OCI-LY7 (cell line): Measurements from ENCODE around the gene ABHD8. TPM values are rescaled to one million over a fixed set of nuclear protein-coding genes. Genes with fewer than 3 reads are reported as not detected.
A peak's percentile ranks its signal among the peaks of the same experiment; 100 is the strongest.

Source experiments
- BruUV-seq: library from RNA; stranded (reverse); fragments of 400-500 nt; replicated peaks from 2 replicates; lab custom pipeline; 2021; lab: Mats Ljungman, UMichigan
- CTCF ChIA-PET: fragments of 300-600 bp; sonication (Branson Sonifier 250); formaldehyde crosslinking; loops from one replicate; lab custom pipeline; 2022; ENCODE audit warnings: antibody characterized with exemption; ENCODE audit not compliant: unreplicated experiment; lab: Charles Lee
- POLR2A ChIA-PET: fragments of 300-600 bp; sonication (Branson Sonifier 250); formaldehyde crosslinking; loops from one replicate; lab custom pipeline; 2022; ENCODE audit warnings: antibody characterized with exemption; lab: Charles Lee
- DNase-seq: peaks from one replicate; pipeline ENCODE4 v3.0.0-alpha.2; 2015; ENCODE audit warnings: low spot score
- H2AFZ ChIP-seq: fragments of 200-600 bp; sonication (generic), shearing (Covaris generic); 2 replicates; pipeline ENCODE4 v1.6.1; 2014; ENCODE audit warnings: mild to moderate bottlenecking, antibody characterized with exemption, low read length, moderate library complexity
- H3K27ac ChIP-seq: fragments of 200-600 bp; sonication (generic); 2 replicates; pipeline ENCODE4 v1.5.1; 2014; ENCODE audit warnings: mixed run types, low read depth, mild to moderate bottlenecking, moderate library complexity, low read length, inconsistent platforms; ENCODE audit not compliant: poor library complexity, severe bottlenecking
- H3K36me3 ChIP-seq: fragments of 200-600 bp; sonication (generic); 2 replicates; pipeline ENCODE4 v1.6.1; 2014; ENCODE audit warnings: mild to moderate bottlenecking, antibody characterized with exemption, low read length, moderate library complexity, mixed read lengths; ENCODE audit not compliant: insufficient read depth
- H3K4me1 ChIP-seq: fragments of 200-600 bp; sonication (generic); 2 replicates; pipeline ENCODE4 v1.5.1; 2014; ENCODE audit warnings: mild to moderate bottlenecking, low read length; ENCODE audit not compliant: insufficient read depth, poor library complexity, severe bottlenecking
- H3K4me2 ChIP-seq: fragments of 200-600 bp; sonication (generic); 2 replicates; pipeline ENCODE4 v1.6.1; 2014; ENCODE audit warnings: mild to moderate bottlenecking, low read length
- H3K4me3 ChIP-seq: fragments of 200-600 bp; sonication (generic); 2 replicates; pipeline ENCODE4 v1.5.1; 2014; ENCODE audit warnings: mild to moderate bottlenecking, low read depth, low read length; ENCODE audit not compliant: poor library complexity, severe bottlenecking
- H3K79me2 ChIP-seq: fragments of 200-600 bp; sonication (generic); 2 replicates; pipeline ENCODE4 v1.6.1; 2016; ENCODE audit warnings: low read depth, mild to moderate bottlenecking, low read length, moderate library complexity, mixed read lengths; ENCODE audit not compliant: insufficient read depth
- H3K9me2 ChIP-seq: fragments of 200-600 bp; sonication (generic); 2 replicates; pipeline ENCODE4 v1.6.1; 2016; ENCODE audit warnings: mild to moderate bottlenecking, low read length, mixed read lengths; ENCODE audit not compliant: insufficient read depth
- H3K9me3 ChIP-seq: fragments of 200-600 bp; sonication (generic); 2 replicates; pipeline ENCODE4 v1.6.1; 2014; ENCODE audit warnings: mild to moderate bottlenecking, mixed run types, low read length, mixed read lengths
- H4K20me1 ChIP-seq: fragments of 200-600 bp; sonication (generic); 2 replicates; pipeline ENCODE4 v1.6.1; 2014; ENCODE audit warnings: mild to moderate bottlenecking, antibody characterized with exemption, low read length, moderate library complexity, mixed read lengths; ENCODE audit not compliant: insufficient read depth
- EZH2phosphoT487 ChIP-seq: fragments of 200-600 bp; sonication (generic); IDR thresholded peaks from 2 replicates; pipeline ENCODE4 v1.6.1; 2018; ENCODE audit warnings: low read depth, borderline replicate concordance, mild to moderate bottlenecking, mixed run types, antibody characterized with exemption, low read length, moderate library complexity, mixed read lengths
- intact Hi-C: fragments of 100-400 bp; cut with micrococcal nuclease; formaldehyde crosslinking; loops from one replicate; pipeline ENCODE4 v1.10.0; 2022; ENCODE audit not compliant: unreplicated experiment
- total RNA-seq, 2 experiments: library from RNA; depleted of rRNA in 1 of 2; stranded (reverse); fragments of >200 nt in 1 of 2; shearing (Covaris generic) in 1 of 2; gene quantifications; 2 replicates each; pipeline ENCODE4 v1.2.3, GENCODE V29; 2014 to 2022
- TF ChIP-seq, protein P1 (sequence below): fragments of 200-600 bp; sonication (generic); conservative IDR thresholded peaks from 2 replicates; pipeline ENCODE4 v1.5.1; 2014; ENCODE audit warnings: mild to moderate bottlenecking, antibody characterized with exemption, low read length, moderate library complexity, mixed read lengths

The ABHD8 gene
- total RNA-seq, 2 experiments from 2014 or later: 11.6 to 18.9 TPM

DNA sequence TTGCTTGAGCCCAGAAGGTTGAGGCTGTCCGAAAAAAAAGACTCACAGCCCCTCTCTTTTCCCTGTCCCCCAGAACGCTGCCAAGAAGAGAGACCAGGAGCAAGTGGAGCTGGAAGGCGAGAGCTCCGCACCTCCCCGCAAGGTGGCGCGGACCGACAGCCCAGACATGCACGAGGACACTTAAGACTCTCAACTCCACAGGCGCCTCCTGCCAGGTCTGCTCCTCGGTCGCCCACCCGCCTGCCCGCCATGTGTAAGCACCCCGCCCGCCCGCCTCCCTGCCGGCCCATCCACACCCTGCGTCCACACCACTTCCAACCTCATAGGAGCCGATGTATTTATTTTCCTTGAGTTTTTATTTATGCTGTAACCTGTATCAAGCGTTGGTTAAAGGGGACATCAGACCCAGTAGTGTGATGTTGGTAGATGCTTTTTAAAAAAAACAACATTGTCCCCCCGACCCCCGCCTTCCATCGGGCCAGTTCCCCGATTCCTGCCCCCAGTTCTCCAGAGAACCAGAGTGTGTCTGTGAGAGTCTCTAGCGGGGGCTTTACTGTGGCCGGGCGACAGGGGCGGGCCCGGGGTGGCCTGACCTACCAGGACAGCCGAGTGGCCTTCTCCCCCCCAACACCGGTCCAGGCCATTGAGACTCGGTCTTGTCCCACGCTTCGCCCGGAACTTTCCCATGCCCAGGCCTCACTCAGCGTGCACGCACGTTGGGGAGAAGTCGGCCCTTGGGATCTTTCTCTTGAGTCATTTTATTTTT is 16.4 kb upstream of the ABHD8 start:
- POLR2A ChIA-PET: no interaction called here
- BruUV-seq: TSS peak; percentile 93

GRCh38 chr19:17318966-17319365 is 15.7 kb upstream of the ABHD8 start:
- no peaks in the 10 kb centered on the region for H3K79me2 ChIP-seq
- H3K27ac ChIP-seq: no peak overlapping the region
- ChIA-PET POLR2A (no interaction called here), CTCF (no interaction called here)
- no peak overlapping the region for H2AFZ ChIP-seq
- no peak overlapping the region for H3K4me2 ChIP-seq
- no TSS peak for BruUV-seq
- peaks cover 55% of the 10 kb centered on the region for H3K36me3 ChIP-seq
- TF ChIP-seq, protein P1, sequence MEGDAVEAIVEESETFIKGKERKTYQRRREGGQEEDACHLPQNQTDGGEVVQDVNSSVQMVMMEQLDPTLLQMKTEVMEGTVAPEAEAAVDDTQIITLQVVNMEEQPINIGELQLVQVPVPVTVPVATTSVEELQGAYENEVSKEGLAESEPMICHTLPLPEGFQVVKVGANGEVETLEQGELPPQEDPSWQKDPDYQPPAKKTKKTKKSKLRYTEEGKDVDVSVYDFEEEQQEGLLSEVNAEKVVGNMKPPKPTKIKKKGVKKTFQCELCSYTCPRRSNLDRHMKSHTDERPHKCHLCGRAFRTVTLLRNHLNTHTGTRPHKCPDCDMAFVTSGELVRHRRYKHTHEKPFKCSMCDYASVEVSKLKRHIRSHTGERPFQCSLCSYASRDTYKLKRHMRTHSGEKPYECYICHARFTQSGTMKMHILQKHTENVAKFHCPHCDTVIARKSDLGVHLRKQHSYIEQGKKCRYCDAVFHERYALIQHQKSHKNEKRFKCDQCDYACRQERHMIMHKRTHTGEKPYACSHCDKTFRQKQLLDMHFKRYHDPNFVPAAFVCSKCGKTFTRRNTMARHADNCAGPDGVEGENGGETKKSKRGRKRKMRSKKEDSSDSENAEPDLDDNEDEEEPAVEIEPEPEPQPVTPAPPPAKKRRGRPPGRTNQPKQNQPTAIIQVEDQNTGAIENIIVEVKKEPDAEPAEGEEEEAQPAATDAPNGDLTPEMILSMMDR: no peak
- TF ChIP-seq EZH2phosphoT487: no peak
- H3K4me3 ChIP-seq: no peak overlapping the region
- DNase-seq: no peak
- intact Hi-C loops: no loop called here
- no peaks in the 10 kb centered on the region for H4K20me1 ChIP-seq
- peaks cover 6% of the 10 kb centered on the region for H3K4me1 ChIP-seq
- H3K9me3 ChIP-seq: no peaks in the 10 kb centered on the region
- no peaks in the 10 kb centered on the region for H3K9me2 ChIP-seq

More for the DNA sequence above, 16.4 kb upstream of the ABHD8 start:
- TF ChIP-seq, protein P1: no peak
- TF ChIP-seq EZH2phosphoT487: no peak
- no peaks in the 10 kb centered on the region for H3K9me3 ChIP-seq
- no peak overlapping the region for H3K27ac ChIP-seq
- DNase-seq: no peak
- H3K4me1 ChIP-seq: peaks cover 9% of the 10 kb centered on the region
- CTCF ChIA-PET: no interaction called here
- intact Hi-C loops: no loop called here
- no peak overlapping the region for H3K4me2 ChIP-seq
- H4K20me1 ChIP-seq: no peaks in the 10 kb centered on the region
- H3K9me2 ChIP-seq: no peaks in the 10 kb centered on the region
- H2AFZ ChIP-seq: no peak overlapping the region
- peaks cover 48% of the 10 kb centered on the region for H3K36me3 ChIP-seq
- H3K4me3 ChIP-seq: no peak overlapping the region
- no peaks in the 10 kb centered on the region for H3K79me2 ChIP-seq

DNA sequence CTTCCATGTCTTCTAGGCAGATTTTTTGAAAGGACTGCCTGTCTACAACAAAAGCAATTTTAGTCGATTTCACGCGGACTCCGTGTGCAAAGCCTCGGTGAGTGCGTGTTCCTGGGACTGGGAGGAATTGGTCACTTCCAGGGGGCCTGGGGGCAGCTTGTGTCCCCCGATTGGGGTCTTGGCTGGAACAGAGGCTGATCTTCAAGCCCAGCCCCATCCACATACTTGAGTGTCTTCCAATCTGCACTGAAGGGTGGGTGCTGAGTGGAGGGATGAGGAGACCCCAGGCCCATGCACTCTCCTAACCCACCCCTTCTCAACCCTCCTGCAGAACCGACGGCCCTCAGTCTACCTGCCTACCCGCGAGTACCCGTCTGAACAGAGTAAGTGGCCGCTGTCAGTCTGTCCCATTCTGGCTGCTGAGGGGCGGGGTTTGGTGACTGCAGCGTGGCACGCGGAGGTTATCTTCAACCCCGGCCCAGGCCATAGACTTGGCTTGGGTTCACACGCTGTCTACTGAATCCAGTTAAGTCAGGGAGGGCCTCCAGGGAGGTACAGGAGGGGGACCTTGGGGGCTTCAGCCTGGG is 10.9 kb upstream of the ABHD8 start:
- H4K20me1 ChIP-seq: 0 out of 2 replicates have a peak, but pooled peaks cover 5% of the 10 kb centered on the region

More for the DNA sequence above, 10.9 kb upstream of the ABHD8 start:
- no peak for DNase-seq
- Histone ChIP-seq H3K27ac (no peak overlapping the region), H3K4me3 (no peak overlapping the region), H3K9me3 (no peaks in the 10 kb centered on the region), H2AFZ (no peak overlapping the region), H3K9me2 (no peaks in the 10 kb centered on the region), H3K79me2 (peaks cover 22% of the 10 kb centered on the region), H3K4me1 (peaks cover 9% of the 10 kb centered on the region), H3K4me2 (no peak overlapping the region), H3K36me3 (peaks cover 33% of the 10 kb centered on the region)
- BruUV-seq: no TSS peak
- intact Hi-C loops: no loop called here
- ChIA-PET CTCF (no interaction called here), POLR2A (interaction anchor here (0.6 kb wide), 1 partner anchor 866 kb away, joined by 3 read pairs; no protein-coding TSS in a partner anchor)
- TF ChIP-seq EZH2phosphoT487: no peak
- TF ChIP-seq, protein P1: no peak
